GM08714 (cell line): ENCODE results near the gene BEND5.

Source experiments
- H3K4me3 ChIP-seq: fragments of 200-500 bp; sonication (Bioruptor generic); 2 replicates; pipeline ENCODE4 v1.5.1; 2014; ENCODE audit warnings: mild to moderate bottlenecking, low read length, inconsistent platforms
- ZNF274 ChIP-seq: IDR thresholded peaks from 2 replicates; pipeline ENCODE4 v1.6.1; 2012; ENCODE audit warnings: mild to moderate bottlenecking, low read depth, low read length

The BEND5 gene

GRCh38 chr1:48687282-48688045 lies 89.2 kb downstream of the BEND5 start:
- TF ChIP-seq ZNF274, result no peak
- H3K4me3 ChIP-seq, result no peak overlapping the region

DNA sequence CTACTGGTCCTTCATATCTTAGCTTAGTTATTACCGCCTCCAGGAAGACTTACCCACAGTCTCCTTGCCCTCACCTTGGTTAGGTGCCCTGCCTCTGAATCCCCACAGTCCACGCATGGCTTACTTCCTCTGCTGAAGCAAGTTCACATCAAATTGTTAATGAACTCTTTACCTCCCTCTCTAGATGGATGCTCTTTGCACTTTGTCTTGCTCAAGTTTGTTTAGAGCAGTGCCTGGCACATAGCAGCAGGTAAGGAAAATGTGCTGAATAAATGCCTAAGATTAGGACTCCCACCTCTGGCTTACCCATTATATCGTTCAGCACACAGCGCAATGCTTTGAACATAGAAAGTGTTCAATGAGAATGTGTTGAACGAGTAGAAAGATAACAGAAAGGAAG lies 90.5 kb downstream of the BEND5 start:
- no peak for TF ChIP-seq ZNF274
- H3K4me3 ChIP-seq, result no peak overlapping the region

GRCh38 chr1:48684381-48684780 lies 92.3 kb downstream of the BEND5 start:
- no peak for TF ChIP-seq ZNF274
- H3K4me3 ChIP-seq, result no peak overlapping the region

DNA sequence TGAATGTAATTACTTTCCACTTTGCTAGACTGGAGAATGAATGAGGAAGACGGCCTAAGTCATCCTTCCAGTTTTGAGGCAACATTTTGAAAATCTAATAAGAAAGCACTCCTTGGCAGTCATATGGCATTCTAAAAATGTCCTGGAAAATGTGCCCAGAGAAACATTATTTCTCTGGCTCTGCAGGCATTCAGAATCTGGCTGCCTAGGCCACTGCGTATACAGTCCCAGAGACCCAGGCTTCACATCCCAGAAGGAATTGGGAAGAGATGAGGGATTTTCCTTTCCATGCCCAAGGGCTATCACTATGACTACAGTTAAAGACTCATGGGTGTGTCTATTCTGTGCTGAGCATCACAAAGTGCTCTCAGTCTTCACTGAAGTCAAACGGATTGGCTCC lies 92.9 kb downstream of the BEND5 start:
- TF ChIP-seq ZNF274, result no peak
- H3K4me3 ChIP-seq, result no peak overlapping the region

DNA sequence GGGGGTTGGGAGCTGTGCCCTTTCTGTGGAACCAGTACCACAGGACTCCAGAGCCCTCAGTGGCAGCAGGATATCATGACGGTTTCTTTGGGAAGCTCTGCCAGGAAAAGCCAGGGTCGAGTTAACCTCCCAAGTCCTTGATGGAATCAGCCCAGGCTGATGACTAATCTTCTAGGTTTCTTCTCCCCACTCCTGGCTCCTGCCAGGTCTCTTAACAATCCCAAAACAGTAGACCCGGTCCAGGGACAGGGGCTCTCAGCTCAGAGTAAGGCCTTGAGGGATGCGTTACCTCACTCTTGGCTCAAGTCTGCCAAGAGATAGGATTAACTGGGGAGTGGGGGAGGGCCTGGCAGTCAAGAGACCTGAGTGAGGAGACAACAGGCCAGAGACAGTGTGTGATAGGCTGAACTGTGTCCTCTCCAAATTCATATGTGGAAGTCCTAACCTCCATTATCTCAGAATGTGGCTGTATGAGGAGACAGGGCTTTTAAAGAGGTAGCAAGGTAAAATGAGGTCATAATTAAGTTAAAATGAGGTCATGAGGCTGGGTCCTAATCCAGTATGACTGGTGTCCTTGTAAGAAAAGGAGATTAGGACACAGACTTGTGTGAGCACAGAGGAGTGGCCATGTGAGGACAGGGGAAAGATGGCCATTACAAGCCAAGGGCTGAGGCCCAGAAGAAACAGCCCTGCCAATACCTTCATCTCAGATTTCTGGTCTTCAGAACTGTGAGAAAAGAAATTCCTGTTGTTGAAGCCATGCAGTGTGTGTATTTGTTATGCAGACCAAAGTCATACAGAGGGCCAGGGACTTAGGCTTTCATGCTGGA lies 95.0 kb downstream of the BEND5 start:
- TF ChIP-seq ZNF274, result no peak

DNA sequence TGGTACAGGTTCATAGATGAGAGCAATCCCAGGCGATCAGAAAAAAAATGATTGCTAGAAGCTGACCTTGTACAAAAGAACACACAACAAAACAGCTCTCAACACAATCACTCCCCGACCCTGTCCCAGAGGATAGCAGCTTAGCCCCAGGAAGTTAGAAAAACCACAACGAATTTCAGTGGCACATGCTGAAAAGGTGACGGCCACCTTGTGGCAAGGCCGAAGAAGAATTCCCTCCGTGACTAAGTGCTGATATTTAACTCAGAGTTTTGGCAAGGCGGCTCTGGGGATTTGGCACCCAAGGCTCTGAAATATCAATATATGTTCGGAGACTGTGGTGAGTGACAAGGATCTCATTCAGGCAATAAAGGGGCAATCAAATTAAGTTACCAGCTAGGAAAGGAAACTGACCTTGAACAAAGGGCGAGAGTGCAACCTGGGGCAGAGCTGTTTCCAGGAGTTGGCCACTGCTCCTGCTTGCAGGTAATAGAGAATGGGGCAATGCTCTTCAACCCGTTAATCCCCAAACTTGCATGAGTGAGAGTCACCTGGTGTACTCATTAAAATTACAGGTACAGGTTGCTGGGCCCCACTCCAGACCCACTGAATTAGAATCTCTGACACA lies 96.2 kb downstream of the BEND5 start:
- TF ChIP-seq ZNF274, result no peak
- H3K4me3 ChIP-seq, result no peak overlapping the region

More for the DNA sequence above, 95.0 kb downstream of the BEND5 start:
- H3K4me3 ChIP-seq, result no peak overlapping the region

- no peak for TF ChIP-seq ZNF274
- no peak overlapping the region for H3K4me3 ChIP-seq
These were observed 96.8 kb downstream of the BEND5 start for GRCh38 chr1:48679859-48680258.

DNA sequence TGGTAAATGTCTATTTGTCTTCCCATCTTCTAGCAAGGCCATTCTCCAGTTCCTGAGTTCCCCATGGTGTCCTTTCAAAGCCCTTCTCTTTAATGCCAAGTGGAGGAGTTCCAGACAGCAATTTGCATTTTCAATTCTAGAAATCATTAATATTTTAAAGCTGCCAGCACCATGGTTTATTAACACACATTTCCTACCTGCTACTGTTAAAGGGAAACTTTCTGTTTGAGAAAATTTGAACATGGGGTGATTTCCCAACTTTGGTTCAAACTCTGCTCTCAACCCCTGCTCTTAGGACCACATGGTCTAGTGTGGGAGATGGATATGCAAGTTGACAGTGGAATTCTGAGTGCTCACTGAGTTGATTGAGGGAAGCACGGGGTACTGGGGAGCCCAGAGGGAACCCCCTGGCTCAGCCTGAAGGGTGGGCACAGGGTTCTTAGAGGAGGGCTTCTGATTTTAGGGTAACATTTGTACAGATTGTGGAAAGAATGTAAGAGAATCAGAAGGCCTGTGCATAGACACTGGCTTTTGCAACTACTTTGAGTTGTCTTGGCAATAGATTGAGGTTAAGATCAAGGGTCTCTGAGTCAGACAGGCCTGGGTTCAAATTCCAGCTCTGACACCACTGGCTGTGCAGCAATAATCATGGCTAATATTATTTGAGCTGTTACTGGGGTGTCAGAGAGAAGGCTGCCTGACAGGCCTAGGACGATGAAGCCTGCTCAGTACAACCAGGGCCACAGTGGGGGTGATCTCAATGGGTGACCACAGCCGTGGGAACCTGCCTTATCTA lies 97.8 kb downstream of the BEND5 start:
- no peak overlapping the region for H3K4me3 ChIP-seq

More for the DNA sequence above, 97.8 kb downstream of the BEND5 start:
- no peak for TF ChIP-seq ZNF274
